ENCODE results near the gene KRTAP4-11.
"Not testable (repeated sequence)": the region's sequence is repeated elsewhere in the genome, so short reads cannot be mapped to it uniquely, and the experiment has no call there.

The KRTAP4-11 gene

GRCh38 chr17:41116297-41116696 lies 1.9 kb downstream of the KRTAP4-11 start:
- no peak overlapping the region for H3K27ac ChIP-seq (ENCODE audit: insufficient read depth in 1 of 2, low read depth in 1 of 2, low read length in 2 of 2, poor library complexity in 1 of 2, severe bottlenecking in 2 of 2)
- H3K4me3 ChIP-seq (ENCODE audit: control insufficient read depth in 1 of 7, extremely low read depth in 1 of 7, insufficient read depth in 4 of 7, low read depth in 2 of 7, low read length in 6 of 7): no peak overlapping the region
- no peaks in the 10 kb centered on the region for H3K36me3 ChIP-seq (ENCODE audit: control insufficient read depth in 4 of 4, insufficient read depth in 4 of 4, low read length in 3 of 4)
- 42% methylated on average over 4 of the region's 5 CpGs for WGBS (ENCODE audit: insufficient coverage)
- ChIA-PET POLR2A (no interaction called here), CTCF (no interaction called here)
- DNase-seq: peak in 2 of 3 donors; percentile 33 to 41
- H3K4me1 ChIP-seq (ENCODE audit: control extremely low read depth in 1 of 4, control insufficient read depth in 4 of 4, insufficient read depth in 4 of 4, low read length in 3 of 4): peaks cover 0 to 16% (median 7%) of the 10 kb centered on the region in 4 experiments
- H3K9me3 ChIP-seq (ENCODE audit: control extremely low read depth in 1 of 5, control insufficient read depth in 4 of 5, insufficient read depth in 2 of 5, low read depth in 1 of 5, low read length in 4 of 5): peaks cover 0 to 10% (median 0%) of the 10 kb centered on the region in 5 experiments
- H3K27me3 ChIP-seq (replicated peaks in 2 of 5; ENCODE audit: control insufficient read depth in 4 of 5, insufficient read depth in 5 of 5, low read length in 4 of 5): no peaks in the 10 kb centered on the region

GRCh38 chr17:41111151-41111885 lies 6.9 kb downstream of the KRTAP4-11 start:
- no peaks in the 10 kb centered on the region for H3K27me3 ChIP-seq (replicated peaks in 2 of 5; ENCODE audit: control insufficient read depth in 4 of 5, insufficient read depth in 5 of 5, low read length in 4 of 5)
- DNase-seq: no peak
- H3K9me3 ChIP-seq (ENCODE audit: control extremely low read depth in 1 of 5, control insufficient read depth in 4 of 5, insufficient read depth in 2 of 5, low read depth in 1 of 5, low read length in 4 of 5): peaks cover 0 to 10% (median 0%) of the 10 kb centered on the region in 5 experiments
- H3K27ac ChIP-seq (ENCODE audit: insufficient read depth in 1 of 2, low read depth in 1 of 2, low read length in 2 of 2, poor library complexity in 1 of 2, severe bottlenecking in 2 of 2): no peak overlapping the region
- ChIA-PET CTCF (interaction anchor here (0.6 kb wide), 1 partner anchor 217 kb away, joined by 4 read pairs; no protein-coding TSS in a partner anchor), POLR2A (no interaction called here)
- H3K36me3 ChIP-seq (ENCODE audit: control insufficient read depth in 4 of 4, insufficient read depth in 4 of 4, low read length in 3 of 4): no peaks in the 10 kb centered on the region
- H3K4me3 ChIP-seq (ENCODE audit: control insufficient read depth in 1 of 7, extremely low read depth in 1 of 7, insufficient read depth in 4 of 7, low read depth in 2 of 7, low read length in 6 of 7): no peak overlapping the region
- peaks cover 0 to 13% (median 7%) of the 10 kb centered on the region in 4 experiments for H3K4me1 ChIP-seq (ENCODE audit: control extremely low read depth in 1 of 4, control insufficient read depth in 4 of 4, insufficient read depth in 4 of 4, low read length in 3 of 4)
- no CpG with 5 or more reads among the region's 2 CpGs for WGBS (ENCODE audit: insufficient coverage)

GRCh38 chr17:41108728-41109386 lies 9.3 kb downstream of the KRTAP4-11 start:
- CTCF ChIA-PET: interaction anchor here (1.1 kb wide), 1 partner anchor 200 kb away, joined by 3 read pairs; the partner anchor contains the start of gene KRTAP16-1
- H3K4me3 ChIP-seq (ENCODE audit: control insufficient read depth in 1 of 7, extremely low read depth in 1 of 7, insufficient read depth in 4 of 7, low read depth in 2 of 7, low read length in 6 of 7); H3K27me3 ChIP-seq (replicated peaks in 2 of 5; ENCODE audit: control insufficient read depth in 4 of 5, insufficient read depth in 5 of 5, low read length in 4 of 5); H3K27ac ChIP-seq (ENCODE audit: insufficient read depth in 1 of 2, low read depth in 1 of 2, low read length in 2 of 2, poor library complexity in 1 of 2, severe bottlenecking in 2 of 2); DNase-seq; H3K36me3 ChIP-seq (ENCODE audit: control insufficient read depth in 4 of 4, insufficient read depth in 4 of 4, low read length in 3 of 4); H3K9me3 ChIP-seq (ENCODE audit: control extremely low read depth in 1 of 5, control insufficient read depth in 4 of 5, insufficient read depth in 2 of 5, low read depth in 1 of 5, low read length in 4 of 5); POLR2A ChIA-PET: not testable (repeated sequence)
- H3K4me1 ChIP-seq (ENCODE audit: control extremely low read depth in 1 of 4, control insufficient read depth in 4 of 4, insufficient read depth in 4 of 4, low read length in 3 of 4): peaks cover 0 to 13% (median 7%) of the 10 kb centered on the region in 4 experiments
- no CpG with 5 or more reads among the region's 1 CpG for WGBS (ENCODE audit: insufficient coverage)

- WGBS (ENCODE audit: insufficient coverage): 100% methylated on average over 1 of the region's 1 CpG
- Histone ChIP-seq H3K4me1 (ENCODE audit: control extremely low read depth in 1 of 4, control insufficient read depth in 4 of 4, insufficient read depth in 4 of 4, low read length in 3 of 4) (peaks cover 0 to 13% (median 7%) of the 10 kb centered on the region in 4 experiments), H3K27me3 (replicated peaks in 2 of 5; ENCODE audit: control insufficient read depth in 4 of 5, insufficient read depth in 5 of 5, low read length in 4 of 5) (no peaks in the 10 kb centered on the region), H3K27ac (ENCODE audit: insufficient read depth in 1 of 2, low read depth in 1 of 2, low read length in 2 of 2, poor library complexity in 1 of 2, severe bottlenecking in 2 of 2) (no peak overlapping the region), H3K9me3 (ENCODE audit: control extremely low read depth in 1 of 5, control insufficient read depth in 4 of 5, insufficient read depth in 2 of 5, low read depth in 1 of 5, low read length in 4 of 5) (peaks cover 0 to 4% (median 0%) of the 10 kb centered on the region in 5 experiments), H3K36me3 (ENCODE audit: control insufficient read depth in 4 of 4, insufficient read depth in 4 of 4, low read length in 3 of 4) (no peaks in the 10 kb centered on the region), H3K4me3 (ENCODE audit: control insufficient read depth in 1 of 7, extremely low read depth in 1 of 7, insufficient read depth in 4 of 7, low read depth in 2 of 7, low read length in 6 of 7) (no peak overlapping the region)
- ChIA-PET CTCF (no interaction called here), POLR2A (no interaction called here)
- no peak for DNase-seq
These were observed 10.2 kb downstream of the KRTAP4-11 start for GRCh38 chr17:41107941-41108450.

GRCh38 chr17:41105347-41105746 lies 12.8 kb downstream of the KRTAP4-11 start, which contains the start of gene KRTAP4-9:
KRTAP4-9 (plus strand) TSS chr17:41105389; CDS start chr17:41105389, 0 bp downstream.
- CTCF ChIA-PET; POLR2A ChIA-PET; H3K4me3 ChIP-seq (ENCODE audit: control insufficient read depth in 1 of 7, extremely low read depth in 1 of 7, insufficient read depth in 4 of 7, low read depth in 2 of 7, low read length in 6 of 7); H3K9me3 ChIP-seq (ENCODE audit: control extremely low read depth in 1 of 5, control insufficient read depth in 4 of 5, insufficient read depth in 2 of 5, low read depth in 1 of 5, low read length in 4 of 5); H3K36me3 ChIP-seq (ENCODE audit: control insufficient read depth in 4 of 4, insufficient read depth in 4 of 4, low read length in 3 of 4); DNase-seq; H3K27me3 ChIP-seq (replicated peaks in 2 of 5; ENCODE audit: control insufficient read depth in 4 of 5, insufficient read depth in 5 of 5, low read length in 4 of 5); H3K27ac ChIP-seq (ENCODE audit: insufficient read depth in 1 of 2, low read depth in 1 of 2, low read length in 2 of 2, poor library complexity in 1 of 2, severe bottlenecking in 2 of 2): not testable (repeated sequence)
- WGBS (ENCODE audit: insufficient coverage): 100% methylated on average over 3 of the region's 10 CpGs
- peaks cover 0 to 14% (median 8%) of the 10 kb centered on the region in 4 experiments for H3K4me1 ChIP-seq (ENCODE audit: control extremely low read depth in 1 of 4, control insufficient read depth in 4 of 4, insufficient read depth in 4 of 4, low read length in 3 of 4)

- H3K27me3 ChIP-seq (replicated peaks in 2 of 5; ENCODE audit: control insufficient read depth in 4 of 5, insufficient read depth in 5 of 5, low read length in 4 of 5); H3K27ac ChIP-seq (ENCODE audit: insufficient read depth in 1 of 2, low read depth in 1 of 2, low read length in 2 of 2, poor library complexity in 1 of 2, severe bottlenecking in 2 of 2); DNase-seq; H3K9me3 ChIP-seq (ENCODE audit: control extremely low read depth in 1 of 5, control insufficient read depth in 4 of 5, insufficient read depth in 2 of 5, low read depth in 1 of 5, low read length in 4 of 5); CTCF ChIA-PET; H3K4me3 ChIP-seq (ENCODE audit: control insufficient read depth in 1 of 7, extremely low read depth in 1 of 7, insufficient read depth in 4 of 7, low read depth in 2 of 7, low read length in 6 of 7); POLR2A ChIA-PET; H3K36me3 ChIP-seq (ENCODE audit: control insufficient read depth in 4 of 4, insufficient read depth in 4 of 4, low read length in 3 of 4): not testable (repeated sequence)
- no CpG with 5 or more reads among the region's 2 CpGs for WGBS (ENCODE audit: insufficient coverage)
- peaks cover 0 to 18% (median 11%) of the 10 kb centered on the region in 4 experiments for H3K4me1 ChIP-seq (ENCODE audit: control extremely low read depth in 1 of 4, control insufficient read depth in 4 of 4, insufficient read depth in 4 of 4, low read length in 3 of 4)
These were observed 13.7 kb downstream of the KRTAP4-11 start for GRCh38 chr17:41104386-41105038.
